Activated CD8-positive, alpha-beta memory T cell treated with anti-CD3 and anti-CD28 coated beads, Interleukin-2, amount 10 ng/mL, durations not matched to agents 7 days and 5 days (primary cell): ENCODE measurements around the gene NCKAP5. TPM values are rescaled to one million over a fixed set of nuclear protein-coding genes. Genes with fewer than 3 reads are reported as not detected.

Experiments used
- ATAC-seq: fragments of 150-1000 bp; cut with Tn5 transposase; one replicate; pipeline ENCODE4 v1.10.0; 2021; ENCODE audit warnings: moderate library complexity
- CTCF ChIA-PET: fragments of 350-600 bp; sonication (Branson Sonifier 250); formaldehyde crosslinking; loops from one replicate; lab custom pipeline; 2021; ENCODE audit warnings: antibody characterized with exemption; lab: Charles Lee
- DNase-seq: peaks from one replicate; pipeline ENCODE4 v3.0.0-alpha.2; 2020
- H3K27ac Mint-ChIP-seq: one replicate; pipeline ENCODE4 v1.8.0; 2021; ENCODE audit warnings: mild to moderate bottlenecking, mixed read lengths
- H3K27me3 Mint-ChIP-seq: one replicate; pipeline ENCODE4 v1.8.0; 2021; ENCODE audit warnings: mixed read lengths
- H3K36me3 Mint-ChIP-seq: one replicate; pipeline ENCODE4 v1.8.0; 2021; ENCODE audit warnings: mild to moderate bottlenecking, mixed read lengths
- H3K4me1 Mint-ChIP-seq: one replicate; pipeline ENCODE4 v1.8.0; 2021; ENCODE audit warnings: mixed read lengths
- H3K4me3 Mint-ChIP-seq: one replicate; pipeline ENCODE4 v1.8.0; 2021; ENCODE audit warnings: mild to moderate bottlenecking, moderate library complexity, mixed read lengths
- H3K9me3 Mint-ChIP-seq: one replicate; pipeline ENCODE4 v1.8.0; 2022; ENCODE audit warnings: low read depth, mixed read lengths
- total RNA-seq, 2 experiments: library from RNA; stranded (reverse); gene quantifications; one replicate each; pipeline ENCODE4 v1.2.3, GENCODE V29; 2021

Gene NCKAP5
- total RNA-seq, 2 experiments from 2014 or later, result not detected

GRCh38 chr2:132884705-132885104, 683.6 kb downstream of the NCKAP5 start:
- H3K4me1 Mint-ChIP-seq, result no peaks in the 10 kb centered on the region
- CTCF ChIA-PET, result no interaction called here
- DNase-seq (no peak), ATAC-seq (no peak)
- H3K9me3 Mint-ChIP-seq, result peaks cover 11% of the 10 kb centered on the region
- H3K27me3 Mint-ChIP-seq, result no peaks in the 10 kb centered on the region
- H3K27ac Mint-ChIP-seq, result no peak overlapping the region
- H3K4me3 Mint-ChIP-seq, result no peak overlapping the region
- no peaks in the 10 kb centered on the region for H3K36me3 Mint-ChIP-seq

GRCh38 chr2:132884292-132884691, 684.0 kb downstream of the NCKAP5 start:
- Mint-ChIP-seq H3K4me1 (no peaks in the 10 kb centered on the region), H3K27ac (no peak overlapping the region), H3K9me3 (peaks cover 11% of the 10 kb centered on the region), H3K4me3 (no peak overlapping the region), H3K27me3 (no peaks in the 10 kb centered on the region), H3K36me3 (no peaks in the 10 kb centered on the region)
- CTCF ChIA-PET, result no interaction called here
- no peak for ATAC-seq
- no peak for DNase-seq

- Mint-ChIP-seq H3K27me3 (no peaks in the 10 kb centered on the region), H3K9me3 (peaks cover 14% of the 10 kb centered on the region), H3K36me3 (no peaks in the 10 kb centered on the region), H3K4me3 (no peak overlapping the region), H3K4me1 (no peaks in the 10 kb centered on the region), H3K27ac (no peak overlapping the region)
- no peak for ATAC-seq
- CTCF ChIA-PET, result no interaction called here
- no peak for DNase-seq
Measured at GRCh38 chr2:132883430-132883829, 684.8 kb downstream of the NCKAP5 start.

DNA sequence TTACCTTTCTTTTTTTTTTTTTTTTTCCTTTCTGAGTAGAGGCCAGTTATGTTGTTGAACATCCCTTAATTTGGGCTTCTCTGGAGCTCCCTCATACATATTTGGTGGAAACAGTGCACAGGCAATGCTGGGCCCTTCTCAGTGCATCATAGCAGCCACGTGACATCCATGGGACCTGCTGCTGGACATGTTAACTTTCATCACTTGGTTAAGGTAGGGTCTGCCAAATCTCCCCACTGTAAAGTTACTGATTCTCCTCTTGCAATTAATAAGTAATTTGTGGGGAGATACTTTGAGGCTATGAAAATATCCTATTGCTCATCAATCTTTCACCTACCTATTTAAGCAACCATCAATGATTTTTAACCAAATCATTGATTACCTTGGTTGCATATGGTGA, 686.7 kb downstream of the NCKAP5 start:
- Mint-ChIP-seq H3K9me3 (peaks cover 16% of the 10 kb centered on the region), H3K27ac (no peak overlapping the region), H3K4me1 (no peaks in the 10 kb centered on the region), H3K4me3 (no peak overlapping the region), H3K36me3 (no peaks in the 10 kb centered on the region), H3K27me3 (no peaks in the 10 kb centered on the region)
- CTCF ChIA-PET, result no interaction called here
- ATAC-seq, result no peak
- DNase-seq, result no peak

- Mint-ChIP-seq H3K36me3 (no peaks in the 10 kb centered on the region), H3K9me3 (peaks cover 4% of the 10 kb centered on the region), H3K4me1 (no peaks in the 10 kb centered on the region)
Measured at GRCh38 chr2:132877923-132878322, 690.3 kb downstream of the NCKAP5 start.

GRCh38 chr2:132876745-132877391, 691.4 kb downstream of the NCKAP5 start:
- no peaks in the 10 kb centered on the region for H3K36me3 Mint-ChIP-seq
- H3K4me3 Mint-ChIP-seq, result no peak overlapping the region
- no peak for DNase-seq
- no peak overlapping the region for H3K27ac Mint-ChIP-seq
- H3K4me1 Mint-ChIP-seq, result no peaks in the 10 kb centered on the region
- CTCF ChIA-PET, result no interaction called here
- no peaks in the 10 kb centered on the region for H3K27me3 Mint-ChIP-seq
- ATAC-seq, result no peak
- peaks cover 7% of the 10 kb centered on the region for H3K9me3 Mint-ChIP-seq

More at GRCh38 chr2:132877923-132878322, 690.3 kb downstream of the NCKAP5 start:
- CTCF ChIA-PET, result no interaction called here
- ATAC-seq, result no peak
- Mint-ChIP-seq H3K27ac (no peak overlapping the region), H3K4me3 (no peak overlapping the region), H3K27me3 (no peaks in the 10 kb centered on the region)
- DNase-seq, result no peak

GRCh38 chr2:132875193-132875592, 693.1 kb downstream of the NCKAP5 start:
- peaks cover 7% of the 10 kb centered on the region for H3K9me3 Mint-ChIP-seq
- H3K36me3 Mint-ChIP-seq, result no peaks in the 10 kb centered on the region
- ATAC-seq (no peak), DNase-seq (no peak)
- no peak overlapping the region for H3K27ac Mint-ChIP-seq
- CTCF ChIA-PET, result no interaction called here
- no peaks in the 10 kb centered on the region for H3K4me1 Mint-ChIP-seq
- no peak overlapping the region for H3K4me3 Mint-ChIP-seq
- no peaks in the 10 kb centered on the region for H3K27me3 Mint-ChIP-seq

- Mint-ChIP-seq H3K27ac (no peak overlapping the region), H3K27me3 (no peaks in the 10 kb centered on the region), H3K9me3 (peaks cover 5% of the 10 kb centered on the region), H3K4me1 (no peaks in the 10 kb centered on the region), H3K4me3 (no peak overlapping the region), H3K36me3 (no peaks in the 10 kb centered on the region)
- ATAC-seq (no peak), DNase-seq (no peak)
- CTCF ChIA-PET, result no interaction called here
Measured at GRCh38 chr2:132873738-132874137, 694.5 kb downstream of the NCKAP5 start.

- Mint-ChIP-seq H3K27me3 (no peaks in the 10 kb centered on the region), H3K27ac (no peak overlapping the region), H3K4me1 (no peaks in the 10 kb centered on the region), H3K4me3 (no peak overlapping the region), H3K36me3 (no peaks in the 10 kb centered on the region), H3K9me3 (peaks cover 3% of the 10 kb centered on the region)
- no peak for ATAC-seq
- CTCF ChIA-PET, result no interaction called here
- no peak for DNase-seq
Measured at GRCh38 chr2:132871831-132872230, 696.4 kb downstream of the NCKAP5 start.

DNA sequence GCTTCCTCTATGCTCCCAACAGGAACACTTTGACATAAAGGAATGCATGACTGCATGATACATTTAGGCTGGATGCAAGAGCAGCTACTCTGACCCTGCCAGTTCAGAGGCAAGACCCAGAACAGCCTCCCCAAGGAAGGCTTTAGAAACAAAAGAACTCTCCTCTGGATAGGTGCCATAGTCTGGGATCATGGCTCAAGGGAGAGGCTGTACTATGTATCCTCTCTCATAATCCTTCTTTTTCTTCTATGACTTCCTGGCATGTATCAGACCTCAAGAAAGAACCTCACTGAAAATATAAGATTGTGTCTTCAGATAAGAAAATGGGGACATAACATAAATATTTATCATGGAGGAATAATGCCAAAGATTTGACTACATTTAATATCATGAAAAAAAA, 704.3 kb downstream of the NCKAP5 start:
- Mint-ChIP-seq H3K4me3 (no peak overlapping the region), H3K36me3 (no peaks in the 10 kb centered on the region), H3K27me3 (no peaks in the 10 kb centered on the region), H3K4me1 (no peaks in the 10 kb centered on the region), H3K9me3 (no peaks in the 10 kb centered on the region), H3K27ac (no peak overlapping the region)
- CTCF ChIA-PET, result no interaction called here
- ATAC-seq (no peak), DNase-seq (no peak)

GRCh38 chr2:132860220-132860619, 708.0 kb downstream of the NCKAP5 start:
- no peak overlapping the region for H3K27ac Mint-ChIP-seq
- no peaks in the 10 kb centered on the region for H3K9me3 Mint-ChIP-seq
- DNase-seq (no peak), ATAC-seq (no peak)
- H3K4me1 Mint-ChIP-seq, result no peaks in the 10 kb centered on the region
- CTCF ChIA-PET, result no interaction called here
- H3K4me3 Mint-ChIP-seq, result no peak overlapping the region
- no peaks in the 10 kb centered on the region for H3K36me3 Mint-ChIP-seq
- H3K27me3 Mint-ChIP-seq, result no peaks in the 10 kb centered on the region

DNA sequence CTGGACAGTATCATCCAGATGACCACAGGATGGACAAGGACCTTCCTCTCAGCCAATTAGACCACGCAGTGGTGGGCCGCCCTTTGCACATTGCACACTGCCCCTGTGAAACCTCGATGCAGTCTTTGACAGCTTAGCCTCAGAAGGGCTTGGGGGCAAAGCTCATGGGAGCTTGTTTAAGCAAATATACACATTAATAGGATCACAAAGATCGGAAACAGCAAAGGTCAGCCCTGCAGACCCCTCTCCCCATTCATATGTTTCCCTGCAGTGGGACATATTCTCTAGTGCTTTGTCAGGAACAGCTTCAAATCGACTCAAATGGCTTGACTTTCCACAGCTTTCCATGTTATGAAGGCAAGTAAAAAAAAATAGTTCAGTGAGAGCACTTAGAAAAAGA, 708.7 kb downstream of the NCKAP5 start:
- Mint-ChIP-seq H3K4me3 (no peak overlapping the region), H3K9me3 (no peaks in the 10 kb centered on the region), H3K27ac (no peak overlapping the region), H3K36me3 (no peaks in the 10 kb centered on the region), H3K4me1 (no peaks in the 10 kb centered on the region), H3K27me3 (no peaks in the 10 kb centered on the region)
- DNase-seq, result no peak
- ATAC-seq, result no peak
- CTCF ChIA-PET, result no interaction called here

DNA sequence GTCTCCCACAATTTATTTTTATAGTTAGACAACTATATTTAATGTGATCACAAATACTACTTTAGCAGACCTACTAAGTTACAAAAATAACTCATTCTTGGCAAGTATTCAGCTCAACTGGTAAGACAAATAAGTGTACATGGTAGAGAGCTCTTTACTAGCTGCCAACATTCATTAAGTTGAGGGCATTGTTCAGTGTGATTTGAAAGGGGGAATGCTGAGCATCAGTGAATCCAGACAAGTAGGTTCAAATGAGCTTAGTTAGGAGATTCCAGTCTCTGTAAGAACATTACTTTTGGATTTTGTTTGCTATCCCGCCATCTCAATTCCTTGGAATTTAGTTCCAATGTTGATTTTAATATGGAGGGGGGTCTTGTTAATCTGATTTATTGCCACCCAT, 710.9 kb downstream of the NCKAP5 start:
- Mint-ChIP-seq H3K27ac (no peak overlapping the region), H3K4me3 (no peak overlapping the region), H3K27me3 (no peaks in the 10 kb centered on the region), H3K36me3 (no peaks in the 10 kb centered on the region), H3K4me1 (no peaks in the 10 kb centered on the region), H3K9me3 (no peaks in the 10 kb centered on the region)
- CTCF ChIA-PET, result interaction anchor here (0.9 kb wide), 1 partner anchor 8 kb away, joined by 3 read pairs; no protein-coding TSS in a partner anchor
- DNase-seq (no peak), ATAC-seq (no peak)

GRCh38 chr2:132850688-132851087, 717.6 kb downstream of the NCKAP5 start:
- DNase-seq, result no peak
- H3K9me3 Mint-ChIP-seq, result no peaks in the 10 kb centered on the region
- no peak overlapping the region for H3K27ac Mint-ChIP-seq
- H3K4me3 Mint-ChIP-seq, result no peak overlapping the region
- H3K4me1 Mint-ChIP-seq, result no peaks in the 10 kb centered on the region
- CTCF ChIA-PET, result no interaction called here
- no peak for ATAC-seq
- H3K27me3 Mint-ChIP-seq, result no peaks in the 10 kb centered on the region
- no peaks in the 10 kb centered on the region for H3K36me3 Mint-ChIP-seq
